SKM-1 treated with dmso at 0.1 percent for 144 hours (cell line): ENCODE data around the gene PRSS37.

Experiments used
- DNase-seq: peaks from one replicate; lab custom pipeline; 2025; ENCODE audit not compliant: unreplicated experiment; lab: John Stamatoyannopoulos, UW

The PRSS37 gene

GRCh38 chr7:141788296-141788695 is 53.0 kb downstream of the PRSS37 start:
- DNase-seq: no peak
